Right lobe of liver (tissue), 4 donors: ENCODE data around the gene ZNF382.

ENCODE experiments used
- POLR2A ChIP-seq: fragments of 450-650 bp; IDR thresholded peaks from one replicate; pipeline ENCODE4 v1.6.1; 2017; ENCODE audit warnings: antibody characterized with exemption, mild to moderate bottlenecking
- TF ChIP-seq, protein P1 (sequence below), 4 donors: fragments of 200-600 bp in 3 of 4; fragments of 450-650 bp in 1 of 4; IDR thresholded peaks; one replicate each; pipeline versions ENCODE4 v1.5.1 to v1.8.0; 2016 to 2022; ENCODE audit warnings: antibody characterized with exemption in 4 of 4, mild to moderate bottlenecking in 2 of 4
- donor health status: DM: no; HTN: no; CAD: no.
- donor health status: DM: no; HTN: no; CAD: no.
- donor health status: DM: no; HTN: yes; CAD: no.

DNA sequence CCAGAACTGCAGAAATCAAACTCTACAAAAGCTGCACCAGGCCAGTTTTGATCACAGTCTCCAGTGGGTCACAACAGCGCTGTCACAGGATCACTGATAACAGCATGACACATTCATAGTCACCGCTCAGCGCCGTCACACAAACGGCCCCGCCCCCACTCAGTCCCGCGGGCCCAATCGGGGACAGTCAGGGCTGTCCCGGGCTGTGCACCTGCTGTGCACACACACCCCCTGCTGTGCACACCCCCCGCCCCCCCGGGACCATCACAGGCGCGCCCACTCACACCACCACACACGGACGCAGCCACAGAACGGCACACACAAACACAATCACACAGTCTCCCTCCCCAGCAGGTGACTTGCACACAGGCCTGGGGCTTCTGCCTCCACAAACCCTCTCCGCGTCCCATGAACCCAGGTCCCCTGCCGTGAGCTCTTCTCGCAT lies 435 bp upstream of the ZNF382 start:
- TF ChIP-seq, protein P1, sequence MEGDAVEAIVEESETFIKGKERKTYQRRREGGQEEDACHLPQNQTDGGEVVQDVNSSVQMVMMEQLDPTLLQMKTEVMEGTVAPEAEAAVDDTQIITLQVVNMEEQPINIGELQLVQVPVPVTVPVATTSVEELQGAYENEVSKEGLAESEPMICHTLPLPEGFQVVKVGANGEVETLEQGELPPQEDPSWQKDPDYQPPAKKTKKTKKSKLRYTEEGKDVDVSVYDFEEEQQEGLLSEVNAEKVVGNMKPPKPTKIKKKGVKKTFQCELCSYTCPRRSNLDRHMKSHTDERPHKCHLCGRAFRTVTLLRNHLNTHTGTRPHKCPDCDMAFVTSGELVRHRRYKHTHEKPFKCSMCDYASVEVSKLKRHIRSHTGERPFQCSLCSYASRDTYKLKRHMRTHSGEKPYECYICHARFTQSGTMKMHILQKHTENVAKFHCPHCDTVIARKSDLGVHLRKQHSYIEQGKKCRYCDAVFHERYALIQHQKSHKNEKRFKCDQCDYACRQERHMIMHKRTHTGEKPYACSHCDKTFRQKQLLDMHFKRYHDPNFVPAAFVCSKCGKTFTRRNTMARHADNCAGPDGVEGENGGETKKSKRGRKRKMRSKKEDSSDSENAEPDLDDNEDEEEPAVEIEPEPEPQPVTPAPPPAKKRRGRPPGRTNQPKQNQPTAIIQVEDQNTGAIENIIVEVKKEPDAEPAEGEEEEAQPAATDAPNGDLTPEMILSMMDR (IDR thresholded peaks at IDR 0.05), result no peak
- no peak for TF ChIP-seq POLR2A
